Inflammatory macrophage treated with lipopolysaccharide for 4 hours (primary cell): ENCODE measurements around the gene AXL.
"Not testable (repeated sequence)": the region's sequence is repeated elsewhere in the genome, so short reads cannot be mapped to it uniquely, and the experiment has no call there.

Experiments used
- DNase-seq: peaks from one replicate; pipeline ENCODE4 v3.0.0-alpha.2; 2020

Gene AXL

GRCh38 chr19:41218615-41219507 lies at the start of gene AXL:
AXL (plus strand) TSS chr19:41219223; CDS start chr19:41219393, 170 bp downstream.
- DNase-seq = no peak

- DNase-seq = no peak
Measured at GRCh38 chr19:41172297-41173164, 46.5 kb upstream of the AXL start.

GRCh38 chr19:41174297-41174928 lies 44.6 kb upstream of the AXL start:
- DNase-seq = no peak

DNA sequence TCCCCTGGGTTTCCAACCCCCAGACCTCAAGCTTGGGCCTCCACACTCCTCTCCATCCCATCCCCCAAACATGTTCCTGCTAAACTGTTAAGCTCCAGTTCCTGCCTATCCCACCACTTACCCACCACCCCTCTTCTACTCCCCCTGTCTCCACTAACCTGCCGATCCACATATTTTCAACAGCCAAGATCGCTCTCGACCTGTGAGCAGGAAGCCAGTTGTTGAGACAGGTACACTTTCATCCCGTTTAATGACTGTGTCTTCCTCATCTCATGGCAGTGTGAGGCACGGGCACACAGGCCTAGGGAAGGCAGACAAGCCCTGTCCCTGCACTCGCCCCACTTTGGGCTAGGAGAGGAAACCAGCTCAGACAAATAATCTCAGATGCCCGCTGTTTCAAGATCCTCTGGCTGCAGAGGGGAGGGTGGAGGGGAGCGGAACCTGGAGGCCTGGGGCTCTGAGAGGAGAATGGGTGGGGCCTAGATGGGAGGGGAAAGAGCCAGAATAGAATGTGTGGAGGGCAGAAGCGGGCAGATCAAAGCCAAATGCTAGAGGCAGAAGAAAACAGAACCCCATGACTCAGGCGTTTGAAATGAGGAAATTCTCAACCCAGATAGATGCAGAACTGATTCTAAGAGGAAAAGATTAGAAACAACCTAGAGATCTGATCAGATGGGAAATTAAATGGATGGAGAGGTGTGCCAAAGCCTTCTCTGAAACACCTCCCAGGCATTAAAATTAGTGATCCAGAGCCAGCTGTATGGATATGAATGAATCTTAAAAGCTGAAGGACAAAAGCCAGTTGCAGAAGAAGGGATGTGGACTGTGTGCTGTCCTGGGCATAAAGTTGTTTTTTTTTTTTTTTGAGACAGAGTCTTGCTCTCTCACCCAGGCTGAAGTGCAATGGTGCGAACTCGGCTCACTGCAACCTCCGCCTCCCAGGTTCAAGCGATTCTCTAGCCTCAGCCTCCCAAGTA lies 42.9 kb upstream of the AXL start:
- DNase-seq = peak; percentile 85

GRCh38 chr19:41180173-41180572 lies 38.9 kb upstream of the AXL start:
- DNase-seq = not testable (repeated sequence)

GRCh38 chr19:41186971-41187883 lies 31.8 kb upstream of the AXL start:
- no peak for DNase-seq

GRCh38 chr19:41187884-41188279 lies 31.1 kb upstream of the AXL start:
- DNase-seq = no peak

- DNase-seq = no peak
Measured at GRCh38 chr19:41189425-41190065, 29.5 kb upstream of the AXL start.

DNA sequence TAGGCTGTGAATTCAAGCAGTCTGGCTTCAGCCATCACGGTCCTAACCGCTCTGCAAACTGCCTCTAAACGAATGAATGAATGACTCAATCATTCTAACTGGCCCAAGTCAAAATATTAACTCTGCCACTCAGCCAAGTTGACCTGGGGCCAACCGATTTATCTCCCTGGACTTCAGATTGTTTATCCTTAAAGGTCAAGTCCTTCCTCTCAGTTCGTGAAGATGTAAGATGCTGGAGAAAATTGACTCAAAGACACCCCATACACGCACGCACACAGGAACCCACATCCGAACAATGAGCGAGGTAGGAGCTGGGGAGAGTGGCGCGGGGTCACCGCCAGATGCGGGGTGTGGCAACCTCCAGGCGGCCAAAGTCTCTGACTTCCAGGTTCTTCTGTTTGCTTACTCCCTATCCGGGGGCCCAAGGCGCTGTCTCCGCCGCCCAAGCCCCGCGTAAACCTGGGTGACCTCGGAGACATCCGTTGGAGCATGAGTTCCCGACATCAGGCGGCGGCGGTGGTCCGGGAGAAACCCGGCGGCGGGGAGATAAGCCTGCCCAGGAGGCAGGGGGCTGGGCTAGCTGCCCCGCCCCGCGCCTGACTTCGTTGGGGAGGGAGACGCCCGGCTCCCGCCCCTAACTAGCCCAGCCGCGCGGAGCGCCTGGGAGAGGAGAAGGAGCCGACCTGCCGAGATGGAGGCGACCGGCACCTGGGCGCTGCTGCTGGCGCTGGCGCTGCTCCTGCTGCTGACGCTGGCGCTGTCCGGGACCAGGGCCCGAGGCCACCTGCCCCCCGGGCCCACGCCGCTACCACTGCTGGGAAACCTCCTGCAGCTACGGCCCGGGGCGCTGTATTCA lies 26.2 kb upstream of the AXL start, which contains the start of gene CYP2S1:
CYP2S1 (plus strand) TSS at position 646 of the 856 bp plus-strand sequence; CDS start at position 692, 46 bp downstream.
- DNase-seq = peak; percentile 41

DNA sequence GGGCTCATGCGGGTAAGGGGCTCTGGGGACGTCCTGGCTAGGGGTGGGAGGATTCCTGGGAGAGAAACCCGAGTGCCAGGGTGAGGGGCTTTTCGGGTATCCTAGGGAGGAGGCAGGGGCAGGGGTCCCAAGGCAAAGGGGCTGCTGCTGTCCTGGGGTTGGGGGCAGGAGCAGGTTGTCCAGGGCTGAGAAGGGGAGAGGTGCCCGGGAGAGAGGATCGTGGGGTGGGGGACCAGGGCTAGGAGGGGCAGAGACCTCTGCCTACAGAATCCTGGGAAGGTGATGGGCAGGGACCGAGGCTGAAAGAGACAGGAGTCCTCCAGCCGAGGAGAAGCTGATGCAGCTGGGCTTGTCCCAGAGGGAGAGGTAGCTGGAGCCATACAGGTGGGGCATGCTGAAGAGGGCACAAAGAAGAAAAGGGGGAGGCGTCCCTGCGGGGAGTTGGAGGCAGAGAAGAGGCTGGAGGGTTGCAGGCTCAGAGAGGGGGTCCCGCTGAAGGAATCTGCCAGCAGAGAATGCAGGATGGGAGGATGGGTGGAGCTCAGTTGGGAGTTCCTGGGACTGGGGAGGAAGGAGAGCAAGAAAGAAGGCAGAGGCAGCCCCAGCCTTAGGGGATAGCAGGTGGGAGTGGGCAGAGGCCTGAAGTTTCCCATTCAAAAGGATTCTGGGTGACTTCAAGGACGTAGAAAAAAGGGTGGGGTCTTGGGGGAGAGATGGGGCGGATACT lies 25.4 kb upstream of the AXL start:
- DNase-seq = no peak

DNA sequence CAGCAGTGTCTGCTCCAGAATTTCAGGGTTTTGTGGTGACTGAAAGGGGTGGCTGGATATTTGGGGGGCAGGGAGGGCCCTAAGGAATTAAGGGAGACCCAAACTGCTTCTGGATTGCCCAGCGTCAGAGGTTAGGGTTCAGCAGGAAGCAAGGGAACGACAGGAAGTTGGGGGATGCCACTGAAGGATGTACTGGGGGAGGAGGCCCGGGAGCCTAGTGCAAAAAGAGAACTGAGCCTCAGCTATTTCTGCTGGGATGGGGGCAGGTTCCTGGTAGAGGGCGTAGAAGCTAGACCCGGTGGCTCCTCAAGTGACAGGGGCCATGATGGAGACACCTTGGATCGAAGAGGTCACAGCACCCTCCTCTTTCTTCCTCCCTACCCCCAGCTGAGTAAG lies 24.9 kb upstream of the AXL start:
- DNase-seq = peak; percentile 49

GRCh38 chr19:41195675-41196497 lies 23.1 kb upstream of the AXL start:
- peak; percentile 91 for DNase-seq

GRCh38 chr19:41198559-41198958 lies 20.5 kb upstream of the AXL start:
- DNase-seq = no peak

DNA sequence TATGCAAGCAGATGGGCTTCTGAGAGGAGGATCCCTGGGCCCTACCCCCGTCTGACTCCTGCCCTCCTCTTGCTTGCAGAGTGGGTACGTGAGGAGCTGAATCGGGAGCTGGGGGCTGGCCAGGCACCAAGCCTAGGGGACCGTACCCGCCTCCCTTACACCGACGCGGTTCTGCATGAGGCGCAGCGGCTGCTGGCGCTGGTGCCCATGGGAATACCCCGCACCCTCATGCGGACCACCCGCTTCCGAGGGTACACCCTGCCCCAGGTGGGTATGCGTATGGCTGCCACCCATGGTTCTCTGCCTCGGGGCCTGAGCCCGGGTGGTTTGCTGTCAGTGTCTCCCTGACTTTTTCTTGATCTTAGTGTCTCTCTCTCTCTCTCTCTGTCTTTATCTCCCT lies 15.7 kb upstream of the AXL start:
- DNase-seq = no peak

GRCh38 chr19:41204338-41204737 lies 14.7 kb upstream of the AXL start:
- DNase-seq = peak; percentile 82

GRCh38 chr19:41205995-41206394 lies 13.0 kb upstream of the AXL start:
- DNase-seq = no peak

DNA sequence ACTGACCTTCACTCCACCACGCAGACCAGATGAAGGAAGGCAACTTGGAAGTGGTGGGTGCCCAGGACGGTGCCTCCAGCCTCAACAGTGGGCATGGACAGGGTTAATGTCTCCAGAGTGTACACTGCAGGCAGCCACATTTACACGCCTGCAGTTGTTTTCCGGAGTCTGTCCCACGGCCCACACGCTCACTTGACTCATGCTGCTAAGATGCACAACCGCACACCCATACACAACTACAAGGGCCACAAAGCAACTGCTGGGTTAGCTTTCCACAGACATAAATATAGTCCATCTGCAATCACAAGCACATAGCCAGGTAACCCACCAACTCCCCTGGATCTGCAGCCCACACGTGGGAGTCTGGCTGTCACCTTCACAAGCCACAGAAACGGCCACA lies 12.6 kb upstream of the AXL start:
- DNase-seq = no peak
